SHP77 treated with DMSO at 0.1 percent for 48 hours (cell line): Measurements from ENCODE around the gene INO80C.

Experiments used
- DNase-seq: peaks from one replicate; lab custom pipeline; 2025; lab: John Stamatoyannopoulos, UW

INO80C gene

DNA sequence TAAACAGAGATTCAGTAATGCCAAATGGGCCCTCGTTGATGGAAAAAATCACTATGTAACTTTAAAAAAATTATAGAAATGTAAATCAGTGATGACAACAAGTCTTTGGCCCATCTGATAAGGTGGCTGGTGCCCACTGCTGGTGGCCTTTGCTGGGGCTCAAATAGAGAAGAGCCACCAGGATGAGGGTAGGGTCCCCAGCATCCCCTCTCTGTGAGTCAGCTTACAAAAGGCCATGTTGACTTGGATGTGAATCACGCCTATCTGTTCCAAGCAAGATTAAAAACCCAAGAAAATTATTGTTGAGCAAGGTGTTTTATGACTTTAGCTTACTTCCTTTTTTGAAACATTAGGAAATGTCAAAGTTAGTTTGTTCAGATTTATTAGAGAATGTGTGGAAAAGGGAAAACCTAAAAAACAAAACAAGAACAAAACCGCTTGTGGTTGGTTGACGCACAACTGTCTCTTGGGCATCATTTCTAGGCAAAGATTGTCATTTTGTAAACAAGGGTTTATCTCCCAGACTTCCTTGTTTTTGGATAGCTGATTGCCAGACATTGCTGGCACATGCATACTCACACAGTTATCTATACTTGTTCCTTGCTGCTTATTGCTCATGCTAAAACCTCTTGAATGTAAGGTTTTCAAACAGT is 66.9 kb downstream of the INO80C start:
- no peak for DNase-seq

DNA sequence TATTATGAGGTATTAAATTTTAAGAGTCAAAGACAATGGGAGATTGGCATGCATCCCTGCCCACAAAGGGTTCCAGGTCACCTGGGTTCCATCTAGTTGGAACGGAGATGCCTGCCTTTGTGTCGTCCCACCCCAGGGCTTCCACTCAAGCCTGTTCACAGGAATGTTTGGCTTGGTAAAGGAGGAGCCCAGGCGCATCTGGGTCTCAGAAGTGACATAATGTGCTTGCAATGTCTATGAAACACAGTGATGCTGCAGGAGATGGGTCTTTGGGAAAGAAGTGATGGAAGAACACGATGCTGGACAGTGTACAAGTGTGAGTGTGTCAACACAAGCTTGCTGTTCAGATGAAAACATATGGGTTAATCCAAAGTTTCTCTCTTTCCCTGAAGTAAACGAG is 71.0 kb downstream of the INO80C start:
- DNase-seq: no peak

GRCh38 chr18:35424356-35424755 is 73.4 kb downstream of the INO80C start:
- DNase-seq: no peak

DNA sequence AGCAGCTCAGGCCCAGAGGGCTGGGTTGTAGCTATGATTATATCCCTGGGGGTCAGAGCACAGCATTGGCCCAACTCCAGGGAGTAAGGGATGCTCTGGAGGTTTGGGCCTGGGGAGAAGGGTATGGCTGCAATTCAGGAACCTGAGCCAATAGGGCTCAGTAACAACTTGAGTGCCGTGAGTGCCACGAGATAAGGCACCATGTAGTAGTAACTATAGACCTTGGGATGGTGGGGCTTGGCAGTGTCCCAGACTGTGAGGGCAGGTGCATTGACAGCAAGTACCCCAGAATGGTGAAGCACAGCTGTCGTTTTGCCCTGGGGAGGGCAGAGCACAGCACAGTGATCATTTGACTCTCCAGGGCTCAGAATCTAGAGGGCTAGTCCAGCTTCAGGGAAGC is 75.5 kb downstream of the INO80C start:
- DNase-seq: no peak

DNA sequence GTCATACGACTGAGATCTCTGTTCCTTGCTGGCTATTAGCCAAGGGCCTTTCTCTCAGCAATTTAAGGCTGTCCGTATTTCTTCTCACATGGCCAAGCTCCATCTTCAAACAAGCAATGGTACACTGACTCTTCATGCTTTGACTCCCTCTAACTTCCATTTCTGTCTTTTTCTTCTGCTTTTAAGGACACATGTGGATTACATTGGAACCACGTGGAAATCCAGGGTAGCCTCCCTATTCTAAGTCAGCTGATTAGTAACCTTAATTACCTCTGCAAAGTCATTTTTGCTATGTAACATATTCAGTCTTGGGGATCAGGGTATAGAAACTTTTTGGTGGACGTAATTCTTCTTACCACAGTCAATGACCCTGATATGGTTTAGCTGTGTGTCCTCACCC is 79.2 kb downstream of the INO80C start:
- no peak for DNase-seq
